HG03460 (cell line): ENCODE data around the gene NEURL1B.
"Not testable (repeated sequence)": the region's sequence is repeated elsewhere in the genome, so short reads cannot be mapped to it uniquely, and the experiment has no call there.

Experiments used
- ATAC-seq: cut with Tn5 transposase; IDR thresholded peaks from one replicate; pipeline ENCODE4 v1.9.1; 2021; ENCODE audit not compliant: unreplicated experiment

The NEURL1B gene

GRCh38 chr5:172672681-172673080 is 31.6 kb downstream of the NEURL1B start:
- no peak for ATAC-seq

GRCh38 chr5:172674155-172674554 is 33.1 kb downstream of the NEURL1B start:
- ATAC-seq: no peak

GRCh38 chr5:172676914-172677475 is 35.9 kb downstream of the NEURL1B start:
- ATAC-seq: no peak

GRCh38 chr5:172678362-172678874 is 37.4 kb downstream of the NEURL1B start:
- not testable (repeated sequence) for ATAC-seq

- no peak for ATAC-seq
Observed at GRCh38 chr5:172678902-172679301, 37.8 kb downstream of the NEURL1B start.

- ATAC-seq: no peak
Observed at GRCh38 chr5:172679628-172680212, 38.7 kb downstream of the NEURL1B start.

- ATAC-seq: no peak
Observed at GRCh38 chr5:172680921-172681320, 39.9 kb downstream of the NEURL1B start.

GRCh38 chr5:172681421-172681820 is 40.4 kb downstream of the NEURL1B start:
- no peak for ATAC-seq

- no peak for ATAC-seq
Observed at GRCh38 chr5:172683264-172683644, 42.2 kb downstream of the NEURL1B start.

- ATAC-seq: no peak
Observed at GRCh38 chr5:172683645-172684471, 42.8 kb downstream of the NEURL1B start.

GRCh38 chr5:172685091-172685490 is 44.0 kb downstream of the NEURL1B start:
- ATAC-seq: no peak

GRCh38 chr5:172686111-172686510 is 45.0 kb downstream of the NEURL1B start:
- no peak for ATAC-seq

GRCh38 chr5:172686539-172687390 is 45.7 kb downstream of the NEURL1B start:
- ATAC-seq: no peak

GRCh38 chr5:172687940-172688339 is 46.9 kb downstream of the NEURL1B start:
- no peak for ATAC-seq

GRCh38 chr5:172688349-172689217 is 47.5 kb downstream of the NEURL1B start:
- no peak for ATAC-seq

- ATAC-seq: no peak
Observed at GRCh38 chr5:172689218-172689572, 48.1 kb downstream of the NEURL1B start.

- ATAC-seq: no peak
Observed at GRCh38 chr5:172689801-172690200, 48.7 kb downstream of the NEURL1B start.

GRCh38 chr5:172690258-172691075 is 49.4 kb downstream of the NEURL1B start:
- no peak for ATAC-seq

- ATAC-seq: no peak
Observed at GRCh38 chr5:172691886-172692285, 50.8 kb downstream of the NEURL1B start.
